ENCODE data around the gene MYRIP.
"Not testable (repeated sequence)": the region's sequence is repeated elsewhere in the genome, so short reads cannot be mapped to it uniquely, and the experiment has no call there.

Gene MYRIP

GRCh38 chr3:40130721-40131120, 321.3 kb downstream of the MYRIP start:
- DNase-seq, result no peak

GRCh38 chr3:40133886-40134575, 324.6 kb downstream of the MYRIP start:
- DNase-seq, result not testable (repeated sequence)

- no peak for DNase-seq
Measured at GRCh38 chr3:40137591-40138295, 328.3 kb downstream of the MYRIP start.

- no peak for DNase-seq
Measured at GRCh38 chr3:40143283-40144090, 334.1 kb downstream of the MYRIP start.

- DNase-seq, result no peak
Measured at GRCh38 chr3:40148827-40149226, 339.4 kb downstream of the MYRIP start.

GRCh38 chr3:40152482-40153133, 343.2 kb downstream of the MYRIP start:
- DNase-seq, result no peak

GRCh38 chr3:40160933-40161332, 351.5 kb downstream of the MYRIP start:
- DNase-seq, result no peak

- no peak for DNase-seq
Measured at GRCh38 chr3:40162616-40163015, 353.2 kb downstream of the MYRIP start.

GRCh38 chr3:40166997-40167396, 357.6 kb downstream of the MYRIP start:
- no peak for DNase-seq

- DNase-seq, result no peak
Measured at GRCh38 chr3:40167958-40168357, 358.5 kb downstream of the MYRIP start.

- DNase-seq, result no peak
Measured at GRCh38 chr3:40169983-40170382, 360.6 kb downstream of the MYRIP start.

- DNase-seq, result no peak
Measured at GRCh38 chr3:40170395-40170794, 361.0 kb downstream of the MYRIP start.

GRCh38 chr3:40172560-40172959, 363.2 kb downstream of the MYRIP start:
- DNase-seq, result peak in 1 of 14 donors; percentile 30

- DNase-seq, result peak in 12 of 14 donors; percentile 30 to 82 (median 66)
Measured at GRCh38 chr3:40173227-40173721, 363.9 kb downstream of the MYRIP start.

GRCh38 chr3:40178012-40178594, 368.7 kb downstream of the MYRIP start:
- DNase-seq, result peak in 1 of 14 donors; percentile 9

GRCh38 chr3:40179016-40179415, 369.6 kb downstream of the MYRIP start:
- peak in 12 of 14 donors; percentile 5 to 76 (median 66) for DNase-seq

- no peak for DNase-seq
Measured at GRCh38 chr3:40181182-40181581, 371.8 kb downstream of the MYRIP start.

GRCh38 chr3:40185029-40185695, 375.8 kb downstream of the MYRIP start:
- no peak for DNase-seq

GRCh38 chr3:40186508-40186907, 377.1 kb downstream of the MYRIP start:
- DNase-seq, result peak in 1 of 14 donors; percentile 54

- peak in 1 of 14 donors; percentile 74 for DNase-seq
Measured at GRCh38 chr3:40187945-40188344, 378.5 kb downstream of the MYRIP start.

- no peak for DNase-seq
Measured at GRCh38 chr3:40189118-40189517, 379.7 kb downstream of the MYRIP start.
